ENCODE results near the gene PTPRM.

- TF ChIP-seq POLR2A (IDR thresholded peaks at IDR 0.05; ENCODE audit: low read depth, low read length) = no peak
- TF ChIP-seq PAX5 (IDR thresholded peaks at IDR 0.05; ENCODE audit: insufficient read depth, low read length, severe bottlenecking) = no peak
- no peak for TF ChIP-seq POLR2AphosphoS5 (IDR thresholded peaks at IDR 0.05; ENCODE audit: low read depth, low read length)
- no peak for TF ChIP-seq SPI1 (IDR thresholded peaks at IDR 0.05; ENCODE audit: low read depth, low read length)
- no peak for TF ChIP-seq TAF1 (IDR thresholded peaks at IDR 0.05; ENCODE audit: low read depth, low read length)
Measured at GRCh38 chr18:7571626-7572025, 4.5 kb downstream of the PTPRM start.

All from GM12891 (cell line).